Stimulated activated CD8-positive, alpha-beta memory T cell treated with anti-CD3 and anti-CD28 coated beads, Interleukin-15, amount 100 ng/mL, for 4 hours (primary cell): Measurements from ENCODE around the gene GRHPR.
"Not testable (repeated sequence)": the region's sequence is repeated elsewhere in the genome, so short reads cannot be mapped to it uniquely, and the experiment has no call there.

ENCODE experiments used
- DNase-seq, 2 donors: peaks; one replicate each; pipeline ENCODE4 v3.0.0-alpha.2; 2020; ENCODE audit warnings: low read depth in 2 of 2

The GRHPR gene

DNA sequence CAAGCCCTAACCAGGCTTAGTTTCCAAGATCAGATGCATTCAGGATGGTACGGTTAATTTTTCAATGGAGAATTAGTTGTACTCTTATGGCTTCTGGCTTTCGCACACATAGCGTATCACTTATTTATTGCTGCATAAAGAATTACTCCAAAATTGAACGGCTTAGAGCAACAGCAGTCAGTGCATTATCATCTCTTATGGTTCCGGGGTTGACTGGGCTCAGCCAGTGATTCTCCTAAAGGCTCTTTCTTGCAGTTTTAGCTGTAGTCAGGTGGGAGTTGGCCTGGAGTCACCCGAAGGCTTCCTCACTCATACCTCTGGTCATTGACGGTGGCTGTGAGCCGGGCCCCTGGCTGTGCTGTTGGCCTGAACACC is 595 bp upstream of the GRHPR start:
- no peak for DNase-seq

DNA sequence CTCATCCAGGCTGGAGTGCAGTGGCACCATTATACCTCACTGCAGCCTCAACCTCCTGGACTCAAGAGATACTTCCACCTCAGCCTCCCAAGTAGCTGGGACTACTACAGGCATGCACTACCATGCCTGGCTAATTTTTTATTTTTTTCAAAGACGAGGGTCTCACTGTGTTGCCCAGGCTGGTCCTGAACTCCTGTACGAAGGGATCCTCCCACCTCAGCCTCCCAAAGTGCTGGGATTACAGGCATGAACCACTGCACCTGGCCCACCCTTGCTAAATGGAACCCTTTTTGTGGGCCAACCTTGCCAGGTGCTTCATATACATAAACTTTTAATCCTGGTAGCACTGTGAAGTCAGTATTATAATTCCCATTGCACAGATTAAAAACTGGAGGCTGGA is 1.0 kb downstream of the GRHPR start:
- no peak for DNase-seq

DNA sequence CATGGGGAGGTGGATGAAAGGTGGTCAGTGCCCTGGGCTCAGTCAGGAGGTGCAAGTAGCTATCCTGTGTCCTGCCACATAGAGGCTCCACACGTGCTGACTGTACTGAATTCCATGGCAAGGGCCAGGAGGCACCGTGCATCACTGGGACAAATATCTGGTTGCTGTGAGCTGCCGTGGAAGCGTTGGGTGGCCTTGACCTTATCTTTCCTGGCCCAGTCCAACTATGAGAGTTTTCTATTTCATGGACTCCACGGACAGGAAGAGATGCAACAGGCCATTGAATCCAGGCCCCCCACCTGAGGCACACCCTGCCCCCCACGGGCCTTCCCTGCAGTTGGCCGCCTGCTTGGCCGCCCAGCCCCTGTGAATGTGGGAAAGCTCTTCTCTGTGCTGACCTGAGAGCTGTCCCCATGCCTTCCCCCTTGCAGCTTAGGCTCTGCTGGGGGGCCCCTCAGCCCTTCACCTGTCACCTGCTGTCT is 1.7 kb downstream of the GRHPR start:
- DNase-seq = no peak

DNA sequence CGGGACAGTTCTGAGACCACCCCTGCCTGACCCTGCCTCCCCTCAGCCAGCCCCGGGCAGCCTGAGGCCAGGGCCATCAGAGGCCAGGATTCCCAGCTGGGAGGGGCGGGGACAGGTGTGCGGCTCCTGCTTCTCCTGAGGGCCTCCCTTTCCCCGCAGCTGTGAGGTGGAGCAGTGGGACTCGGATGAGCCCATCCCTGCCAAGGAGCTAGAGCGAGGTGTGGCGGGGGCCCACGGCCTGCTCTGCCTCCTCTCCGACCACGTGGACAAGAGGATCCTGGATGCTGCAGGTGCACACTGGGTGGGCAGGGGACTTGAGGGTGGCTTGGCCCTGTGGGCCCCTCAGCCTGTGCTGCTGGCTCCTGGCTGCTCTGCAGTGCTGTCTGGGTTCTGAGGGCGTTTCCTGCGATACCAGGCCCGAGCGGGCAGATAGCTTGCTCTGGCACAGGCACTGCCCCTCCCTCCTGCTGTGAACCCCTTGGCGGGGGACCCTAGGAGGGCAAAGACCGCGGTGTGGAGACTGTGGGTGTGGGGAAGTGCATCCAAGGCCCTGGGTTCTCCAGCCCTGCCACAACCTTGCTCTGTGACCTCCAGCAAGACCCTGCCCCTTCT is 2.3 kb downstream of the GRHPR start:
- no peak for DNase-seq

DNA sequence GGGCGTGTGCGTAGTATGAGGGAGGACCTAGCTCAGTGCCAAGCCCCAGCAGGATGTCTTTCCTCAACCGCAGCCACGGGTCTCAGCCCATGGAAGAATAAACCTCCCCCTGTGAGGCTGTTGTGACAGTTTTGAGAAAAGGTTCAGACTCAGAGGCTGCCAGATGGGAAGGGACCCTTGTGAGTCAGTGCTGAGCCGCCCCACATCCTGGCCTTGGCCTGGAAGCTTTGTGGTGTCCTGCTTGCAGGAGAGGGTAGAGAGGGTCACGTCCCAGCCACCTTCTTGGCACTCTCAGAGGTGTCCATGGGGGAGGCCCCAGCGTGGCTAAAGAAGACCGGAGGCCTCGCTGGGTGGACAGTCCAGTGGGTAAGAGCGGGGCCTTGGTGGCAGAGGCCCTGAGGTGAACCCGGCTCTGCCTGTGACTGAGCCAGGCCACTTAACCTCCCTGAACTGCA is 2.8 kb downstream of the GRHPR start:
- no peak for DNase-seq

DNA sequence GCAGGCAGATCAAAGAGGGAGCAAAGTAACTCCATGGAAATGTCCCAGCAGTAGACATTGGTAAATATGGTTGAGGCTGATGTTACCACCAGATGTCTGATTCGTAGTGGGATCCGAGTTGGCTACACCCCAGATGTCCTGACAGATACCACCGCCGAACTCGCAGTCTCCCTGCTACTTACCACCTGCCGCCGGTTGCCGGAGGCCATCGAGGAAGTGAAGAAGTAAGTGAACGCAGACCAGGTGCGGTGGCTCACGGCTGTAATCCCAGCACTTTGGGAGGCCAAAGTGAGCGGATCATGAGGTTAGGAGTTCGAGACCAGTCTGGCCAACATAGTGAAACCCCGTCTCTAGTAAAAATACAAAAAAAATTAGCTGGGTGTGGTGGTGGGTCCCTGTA is 3.9 kb downstream of the GRHPR start:
- not testable (repeated sequence) for DNase-seq

DNA sequence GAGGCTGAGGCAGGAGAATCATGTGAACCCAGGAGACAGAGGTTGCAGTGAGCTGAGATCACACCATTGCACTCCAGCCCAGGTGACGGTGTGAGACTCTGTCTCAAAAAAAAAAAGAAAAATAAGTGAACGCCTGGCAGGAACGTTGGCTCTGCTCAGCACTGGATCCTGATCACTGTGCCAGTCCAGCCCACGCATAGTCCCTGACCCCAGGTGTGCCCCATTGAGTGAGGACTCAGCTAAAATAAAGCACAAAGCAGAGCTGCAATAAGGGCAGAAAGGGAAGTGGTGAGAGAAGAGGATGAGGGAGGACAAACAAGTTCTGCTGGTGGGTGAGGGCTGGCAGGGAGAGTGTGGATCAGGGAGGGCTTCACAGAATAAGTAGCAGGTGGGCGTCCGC is 4.3 kb downstream of the GRHPR start:
- DNase-seq = no peak

DNA sequence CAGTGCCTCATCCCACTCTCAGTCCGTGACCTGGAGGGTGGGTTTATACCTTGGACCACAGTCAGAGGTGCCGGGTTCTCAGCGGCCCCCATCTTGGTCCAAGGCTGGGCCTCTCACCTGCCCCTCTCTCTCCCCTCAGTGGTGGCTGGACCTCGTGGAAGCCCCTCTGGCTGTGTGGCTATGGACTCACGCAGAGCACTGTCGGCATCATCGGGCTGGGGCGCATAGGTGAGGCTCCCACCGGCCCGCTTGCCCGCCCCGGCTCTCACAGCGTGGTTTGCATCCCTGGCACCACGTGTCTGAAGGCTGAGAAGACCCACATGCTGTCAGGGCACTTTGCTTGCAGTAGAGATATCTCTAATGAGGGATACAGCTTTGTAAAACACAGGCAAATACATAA is 5.8 kb downstream of the GRHPR start:
- no peak for DNase-seq

DNA sequence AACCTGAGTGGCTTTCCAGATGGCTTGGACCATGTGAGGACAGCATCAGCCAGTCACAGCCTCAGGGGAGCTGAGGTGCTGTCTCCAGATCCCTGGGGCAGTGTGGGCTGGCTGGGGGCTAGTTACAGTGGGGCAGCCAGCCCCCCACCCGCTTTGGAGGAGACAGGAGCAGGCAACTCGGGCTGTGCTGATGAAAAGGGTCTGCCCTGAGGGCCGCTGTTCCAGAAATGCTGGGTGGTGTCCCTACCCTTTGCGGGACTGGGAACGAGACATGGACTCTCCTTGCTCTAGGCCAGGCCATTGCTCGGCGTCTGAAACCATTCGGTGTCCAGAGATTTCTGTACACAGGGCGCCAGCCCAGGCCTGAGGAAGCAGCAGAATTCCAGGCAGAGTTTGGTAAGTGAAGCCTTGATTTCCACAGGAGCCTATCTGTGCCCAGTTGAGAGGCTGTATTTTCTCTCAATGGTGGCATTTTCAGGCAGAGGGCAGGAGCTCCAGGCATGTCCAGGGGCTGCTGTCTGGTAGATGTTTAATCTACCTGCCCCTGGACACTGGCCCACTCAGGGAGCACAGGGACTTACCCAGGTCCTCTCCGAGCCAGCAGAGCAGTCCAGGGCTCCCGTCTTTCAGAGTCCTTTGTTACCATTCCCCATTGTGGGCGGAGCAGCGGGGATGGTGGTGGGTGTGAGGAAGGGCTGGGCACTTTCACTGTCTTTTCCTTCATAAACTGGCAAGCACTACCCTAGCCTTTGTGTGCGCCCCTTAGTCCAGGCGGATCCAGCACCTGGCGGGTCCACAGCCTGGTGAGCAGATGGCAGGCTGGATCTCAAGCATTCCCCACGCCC is 7.2 kb downstream of the GRHPR start:
- DNase-seq = no peak

DNA sequence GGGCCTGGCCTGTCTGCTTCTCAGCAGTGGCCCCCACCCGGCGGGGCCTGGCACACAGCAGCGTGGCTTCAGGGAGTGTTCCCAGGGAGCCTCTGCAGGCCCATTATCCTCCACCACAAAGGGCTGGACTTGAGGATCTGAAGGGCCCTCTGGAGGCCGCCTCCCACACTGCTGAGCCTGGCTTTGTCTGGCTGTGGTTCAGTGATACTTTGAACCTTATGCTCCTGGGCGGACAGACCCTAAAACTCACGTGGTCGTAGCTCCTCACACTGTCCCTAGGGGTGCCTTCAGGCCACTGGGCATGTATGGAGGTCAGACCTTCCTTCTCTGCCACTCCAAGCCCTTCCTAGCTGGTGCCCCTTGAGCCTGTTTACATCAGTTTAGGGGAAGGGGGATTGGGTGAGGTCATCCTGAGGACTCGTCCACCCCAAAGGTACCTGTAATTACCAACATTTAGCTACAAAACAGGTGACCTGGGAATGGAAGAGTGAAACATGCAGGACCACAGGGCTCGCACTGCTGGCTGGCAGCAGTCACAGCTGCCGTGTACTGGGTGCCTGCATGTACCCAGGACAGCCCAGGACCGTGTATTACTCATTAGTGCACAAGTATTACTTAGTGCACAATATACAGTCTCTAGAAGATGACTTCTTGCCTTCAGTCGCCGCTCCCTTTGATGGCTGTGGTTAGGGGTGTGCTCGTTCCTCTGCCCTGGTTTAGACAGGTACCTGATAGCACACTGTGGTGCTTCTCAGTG is 8.5 kb downstream of the GRHPR start:
- DNase-seq = no peak

DNA sequence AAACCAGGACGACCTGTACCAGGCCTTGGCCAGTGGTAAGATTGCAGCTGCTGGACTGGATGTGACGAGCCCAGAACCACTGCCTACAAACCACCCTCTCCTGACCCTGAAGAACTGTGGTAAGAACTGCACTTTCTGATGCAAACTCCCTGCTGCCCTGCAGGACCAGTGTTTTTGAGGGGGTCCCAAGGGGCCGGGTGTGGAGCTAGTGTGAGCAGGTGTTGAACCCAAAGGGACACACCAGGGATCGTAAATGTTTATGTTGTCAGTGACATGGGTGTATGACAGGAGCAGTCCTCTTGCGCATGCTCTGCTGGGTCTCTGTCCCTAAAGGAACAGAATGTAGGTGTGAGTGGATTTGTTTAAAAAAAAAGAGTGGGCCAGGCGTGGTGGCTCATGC is 9.5 kb downstream of the GRHPR start:
- DNase-seq = no peak

DNA sequence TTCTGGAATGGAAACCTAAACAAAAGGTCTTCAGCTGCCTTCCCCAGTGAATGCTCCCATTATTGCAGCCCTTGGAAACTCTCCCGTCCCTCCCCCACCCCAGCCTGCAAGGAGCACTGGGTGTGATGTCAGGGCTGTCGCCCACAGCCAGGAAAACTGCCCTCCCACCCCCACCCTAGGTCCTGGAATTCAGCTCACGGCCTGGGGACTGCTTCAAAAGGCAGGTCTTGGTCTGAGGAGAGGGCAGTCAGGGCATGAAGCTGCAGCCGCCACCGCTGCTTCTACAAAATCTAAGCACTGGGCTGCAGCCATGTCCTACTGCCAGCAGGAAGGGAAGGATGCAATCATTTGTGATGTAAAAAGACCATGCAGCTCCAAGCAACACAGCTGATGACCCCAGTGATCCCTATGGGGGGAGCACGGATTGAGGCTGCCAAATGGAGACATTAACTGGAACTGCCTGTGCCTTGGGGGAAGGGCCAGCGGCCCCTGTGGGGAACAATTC is 11.4 kb downstream of the GRHPR start:
- no peak for DNase-seq

DNA sequence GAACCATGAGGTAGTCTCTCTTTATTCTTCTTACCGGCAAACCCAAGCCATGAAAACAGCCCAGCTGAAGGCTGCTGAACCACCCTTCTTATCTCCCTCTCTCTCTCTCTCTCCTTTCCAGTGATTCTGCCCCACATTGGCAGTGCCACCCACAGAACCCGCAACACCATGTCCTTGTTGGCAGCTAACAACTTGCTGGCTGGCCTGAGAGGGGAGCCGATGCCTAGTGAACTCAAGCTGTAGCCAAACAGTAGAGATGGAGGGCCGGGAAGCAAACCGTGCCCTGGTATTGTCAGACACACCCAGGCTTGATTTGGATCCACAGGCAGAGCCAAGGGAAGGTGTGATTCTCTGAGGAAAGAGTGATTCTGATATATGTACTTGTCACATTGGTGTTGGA is 14.0 kb downstream of the GRHPR start:
- DNase-seq = no peak

DNA sequence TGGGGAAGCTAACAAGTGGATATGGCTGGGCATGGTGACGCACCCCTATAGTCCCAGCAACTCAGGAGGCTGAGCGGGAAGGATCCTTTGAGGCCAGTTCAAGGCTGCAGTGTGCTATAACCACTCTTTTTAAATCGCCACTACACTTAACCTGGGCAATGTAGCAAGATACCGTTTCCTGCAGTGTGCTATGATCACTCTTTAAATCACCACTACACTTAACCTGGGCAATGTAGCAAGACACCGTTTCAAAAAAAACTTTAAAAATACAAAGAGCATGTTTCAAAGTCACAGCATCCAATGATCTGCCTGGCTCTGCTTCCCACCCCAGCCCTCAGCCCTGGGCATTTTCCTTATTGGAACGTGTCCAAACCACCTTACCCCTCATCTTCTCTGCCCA is 14.5 kb downstream of the GRHPR start:
- no peak for DNase-seq

DNA sequence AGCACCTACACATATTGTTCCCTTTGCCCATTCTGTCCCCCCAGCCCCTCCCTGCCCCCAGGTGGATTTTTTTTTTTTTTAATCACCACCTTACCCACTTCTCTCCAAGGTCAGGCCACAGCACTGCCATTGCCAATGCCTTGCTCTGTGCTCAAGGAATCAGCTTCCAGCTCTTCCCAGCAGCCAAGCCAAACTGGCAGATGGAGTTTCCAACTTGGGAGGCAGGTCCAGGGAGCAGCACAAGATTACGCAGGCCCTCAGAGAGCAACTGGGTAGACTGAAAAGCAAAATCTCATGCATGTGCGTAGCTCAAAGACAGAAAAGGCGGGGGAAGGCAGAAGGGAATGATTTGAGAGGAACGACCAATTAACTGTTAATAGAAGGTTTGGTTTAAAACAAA is 15.1 kb downstream of the GRHPR start:
- DNase-seq = no peak

DNA sequence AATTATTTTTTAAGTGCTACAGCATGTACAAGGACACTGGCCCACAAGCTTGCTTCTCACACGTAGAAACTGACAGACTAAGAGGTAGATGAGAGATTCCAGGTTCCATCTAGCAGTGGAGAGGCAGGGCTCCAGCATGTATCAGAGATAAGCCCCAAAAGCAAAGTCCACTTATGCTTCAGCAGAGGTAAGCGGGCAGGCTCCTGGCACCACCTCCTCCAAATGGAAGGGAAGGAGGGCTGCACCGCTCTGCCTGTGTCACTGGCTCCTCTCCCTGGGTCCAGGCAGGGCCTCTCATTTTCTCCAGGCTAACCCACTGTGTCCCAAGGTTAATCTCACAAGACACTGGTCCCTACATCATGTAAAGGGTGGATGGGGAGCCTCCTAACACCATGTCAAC is 15.9 kb downstream of the GRHPR start:
- DNase-seq = no peak

DNA sequence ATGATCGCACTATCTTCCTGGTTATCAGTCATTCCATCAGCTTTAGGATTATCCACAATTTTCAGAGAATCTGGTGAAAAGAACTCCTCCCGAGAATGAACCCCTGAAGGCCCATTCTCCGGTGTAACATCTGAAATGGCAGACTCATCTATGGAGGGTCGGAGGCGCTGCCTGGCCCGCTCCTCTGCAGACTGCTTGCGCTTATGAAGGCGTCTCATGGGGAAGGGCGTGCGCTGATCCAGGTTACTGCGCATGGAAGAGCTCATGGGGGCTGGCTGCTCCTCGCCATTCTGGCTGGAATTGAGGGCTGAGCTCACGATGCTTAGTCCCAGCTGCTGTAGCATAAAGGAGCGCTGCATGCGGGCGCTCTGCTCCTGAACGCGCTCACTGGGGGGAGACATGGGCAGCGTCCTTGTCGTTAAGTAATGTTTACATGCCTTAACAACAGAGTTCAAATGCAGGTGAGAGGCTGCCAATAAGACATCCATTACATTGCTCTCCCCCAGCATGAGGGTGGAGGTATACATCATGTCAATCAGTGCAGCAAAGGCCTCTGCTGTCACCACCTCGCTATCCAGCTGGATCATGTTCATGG is 19.4 kb downstream of the GRHPR start:
- no peak for DNase-seq

DNA sequence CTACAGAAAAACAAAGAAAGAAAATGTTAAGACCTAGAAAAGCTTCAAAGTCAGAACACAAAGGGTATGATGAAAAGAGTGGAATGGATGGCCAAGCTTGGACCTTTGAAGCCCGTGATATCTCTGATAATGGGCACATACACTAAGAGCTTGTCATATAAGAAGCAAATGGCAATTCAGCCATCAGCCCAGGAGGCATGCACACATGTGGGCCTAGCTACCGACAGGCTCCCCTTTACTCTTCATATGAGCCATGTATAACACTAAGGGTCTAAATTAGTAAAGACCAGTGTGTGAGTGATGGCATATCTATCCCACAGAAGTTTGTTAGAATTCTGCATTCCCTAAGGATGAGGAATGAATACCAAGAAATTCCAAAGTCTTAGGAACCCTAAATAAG is 20.1 kb downstream of the GRHPR start:
- no peak for DNase-seq

DNA sequence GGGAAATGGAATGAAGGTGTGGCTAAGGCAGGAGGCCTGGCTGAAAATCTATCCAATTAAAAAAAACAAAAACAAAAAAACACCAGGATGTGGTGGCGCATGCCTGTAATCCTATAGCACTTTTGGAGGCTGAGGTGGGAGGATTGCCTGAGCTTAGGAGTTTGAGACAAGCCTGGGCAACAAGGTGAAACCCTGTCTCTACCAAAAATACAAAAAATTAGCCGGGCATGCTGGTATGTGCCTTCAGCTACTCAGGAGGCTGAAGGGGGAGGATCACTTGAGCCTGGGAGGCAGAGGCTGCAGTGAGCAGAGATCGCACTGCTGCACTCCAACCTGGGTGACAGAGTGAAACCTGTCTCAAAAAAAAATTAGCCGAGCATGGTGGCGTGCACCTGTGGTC is 21.1 kb downstream of the GRHPR start:
- no peak for DNase-seq

DNA sequence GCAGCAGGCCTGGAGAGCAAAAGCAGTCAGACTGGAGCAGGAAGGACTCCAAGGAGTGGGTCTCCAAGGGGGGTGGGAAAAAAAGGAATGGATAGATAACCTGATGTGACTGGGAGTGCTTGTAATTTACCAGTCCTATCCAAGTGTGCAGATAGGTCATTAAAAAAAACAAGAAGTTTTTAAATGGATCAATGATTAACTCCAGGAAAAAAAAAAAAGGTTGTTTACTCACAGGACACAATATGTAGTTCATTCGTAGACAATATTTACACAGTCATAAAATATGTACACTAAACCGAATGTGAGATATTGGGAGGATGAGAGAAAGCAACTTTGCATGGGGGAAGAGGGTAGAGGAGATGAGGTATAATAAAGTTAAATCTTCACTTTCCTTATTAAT is 22.4 kb downstream of the GRHPR start:
- no peak for DNase-seq

DNA sequence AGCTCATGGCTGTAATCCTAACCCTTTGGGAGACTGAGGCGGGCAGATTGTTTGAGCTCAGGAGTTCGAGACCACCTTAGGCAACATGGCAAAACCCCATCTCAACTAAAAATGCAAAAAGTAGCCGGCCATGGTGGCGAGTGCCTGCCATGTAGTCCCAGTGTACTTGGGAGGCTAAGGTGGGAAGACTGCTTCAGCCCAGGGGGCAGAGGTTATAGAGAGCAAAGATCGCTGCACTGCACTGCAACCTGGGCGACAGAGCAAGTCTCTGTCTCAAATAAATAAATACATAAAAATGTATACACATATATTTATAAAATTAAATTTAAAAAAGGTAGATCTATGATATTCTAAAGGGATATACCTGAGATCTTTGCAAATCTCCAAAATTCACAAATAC is 23.3 kb downstream of the GRHPR start:
- DNase-seq = no peak

DNA sequence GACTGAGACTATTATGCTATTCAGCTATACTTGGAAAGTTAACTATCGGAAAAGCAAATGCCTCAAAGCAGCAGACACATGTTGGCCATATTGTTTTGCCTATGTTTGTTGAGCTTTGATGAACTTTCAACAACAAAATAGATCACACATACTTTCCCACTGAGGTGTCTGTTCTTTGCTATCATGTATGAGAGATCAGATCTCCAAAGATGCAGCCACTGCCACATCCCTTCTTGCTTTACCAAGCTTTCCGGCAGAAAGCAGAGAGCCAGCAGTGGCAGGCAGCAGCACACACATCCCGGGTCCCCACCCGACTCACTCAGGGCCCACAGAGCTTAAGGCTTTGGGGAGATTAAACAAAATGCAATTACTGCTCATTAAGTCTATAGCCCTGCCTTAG is 23.9 kb downstream of the GRHPR start:
- DNase-seq = no peak
